ENCODE data around the gene RPL13. TPM values are rescaled to one million over a fixed set of nuclear protein-coding genes. Genes with fewer than 3 reads are reported as not detected.

RPL13 gene
- total and polyA plus RNA-seq, 10 of the 15 experiments (the other 5 are each of a cell fraction or from before 2014, with no cell fraction given) = 386 to 9,428 (median 2,486) TPM

- H3K27ac ChIP-seq (ENCODE audit: control insufficient read depth, insufficient read depth) = no peak overlapping the region
- no peak overlapping the region for H3K9ac ChIP-seq (ENCODE audit: control insufficient read depth, insufficient read depth, low read length)
- H4K20me1 ChIP-seq (ENCODE audit: control insufficient read depth, insufficient read depth) = no peaks in the 10 kb centered on the region
- no peak for FAIRE-seq
- CTCF ChIA-PET = interaction anchor here (1.5 kb wide), 1 partner anchor 47 kb away, joined by 5 read pairs; no protein-coding TSS in a partner anchor
- DNase-seq (ENCODE audit: low read depth, low spot score) = no peak
- in situ Hi-C loops (cut with MboI) (no loop called here), intact Hi-C loops (cut with micrococcal nuclease; ENCODE audit: unreplicated experiment) (no loop called here)
- H2AFZ ChIP-seq (ENCODE audit: control insufficient read depth, low read depth, low read length) = no peak overlapping the region
- no peaks in the 10 kb centered on the region for H3K9me3 ChIP-seq (replicated peaks; ENCODE audit: control insufficient read depth, insufficient read depth, low read length)
- no TSS peak for BruUV-seq (replicated peaks)
- no peak for ATAC-seq
- WGBS (ENCODE audit: insufficient coverage, insufficient replicate concordance, low lambda C conversion rate, missing lambda C conversion rate) = 98% methylated on average over 10 of the region's 12 CpGs
- RAD21 ChIA-PET (ENCODE audit: unreplicated experiment) = no interaction called here
- H3K36me3 ChIP-seq (ENCODE audit: control insufficient read depth in 2 of 2, insufficient read depth in 2 of 2, low read length in 1 of 2) = no peaks in the 10 kb centered on the region; a peak in 2 of 4 replicates
- H3K4me2 ChIP-seq (ENCODE audit: control insufficient read depth, insufficient read depth) = no peak overlapping the region
- no peaks in the 10 kb centered on the region for H3K79me2 ChIP-seq (ENCODE audit: control insufficient read depth, insufficient read depth, low read length)
- no peak overlapping the region for H3K4me3 ChIP-seq
- no peaks in the 10 kb centered on the region for H3K4me1 ChIP-seq (ENCODE audit: control insufficient read depth, insufficient read depth, low read length)
- SMC1A ChIA-PET (ENCODE audit: uncharacterized antibody, unreplicated experiment) = no interaction called here
- TF ChIP-seq SMARCA5 (IDR thresholded peaks at IDR 0.05) (no peak), ASH2L (IDR thresholded peaks at IDR 0.05; ENCODE audit: borderline replicate concordance, low read depth) (no peak), ETV6 (conservative IDR thresholded peaks at IDR 0.05 in 1 of 2, IDR thresholded peaks at IDR 0.05 in 1 of 2; ENCODE audit: borderline replicate concordance in 1 of 2, low read depth in 1 of 2) (no peak), NFYA (IDR thresholded peaks at IDR 0.05; ENCODE audit: borderline replicate concordance, low read depth, low read length) (no peak)
- TF ChIP-seq, protein P1, sequence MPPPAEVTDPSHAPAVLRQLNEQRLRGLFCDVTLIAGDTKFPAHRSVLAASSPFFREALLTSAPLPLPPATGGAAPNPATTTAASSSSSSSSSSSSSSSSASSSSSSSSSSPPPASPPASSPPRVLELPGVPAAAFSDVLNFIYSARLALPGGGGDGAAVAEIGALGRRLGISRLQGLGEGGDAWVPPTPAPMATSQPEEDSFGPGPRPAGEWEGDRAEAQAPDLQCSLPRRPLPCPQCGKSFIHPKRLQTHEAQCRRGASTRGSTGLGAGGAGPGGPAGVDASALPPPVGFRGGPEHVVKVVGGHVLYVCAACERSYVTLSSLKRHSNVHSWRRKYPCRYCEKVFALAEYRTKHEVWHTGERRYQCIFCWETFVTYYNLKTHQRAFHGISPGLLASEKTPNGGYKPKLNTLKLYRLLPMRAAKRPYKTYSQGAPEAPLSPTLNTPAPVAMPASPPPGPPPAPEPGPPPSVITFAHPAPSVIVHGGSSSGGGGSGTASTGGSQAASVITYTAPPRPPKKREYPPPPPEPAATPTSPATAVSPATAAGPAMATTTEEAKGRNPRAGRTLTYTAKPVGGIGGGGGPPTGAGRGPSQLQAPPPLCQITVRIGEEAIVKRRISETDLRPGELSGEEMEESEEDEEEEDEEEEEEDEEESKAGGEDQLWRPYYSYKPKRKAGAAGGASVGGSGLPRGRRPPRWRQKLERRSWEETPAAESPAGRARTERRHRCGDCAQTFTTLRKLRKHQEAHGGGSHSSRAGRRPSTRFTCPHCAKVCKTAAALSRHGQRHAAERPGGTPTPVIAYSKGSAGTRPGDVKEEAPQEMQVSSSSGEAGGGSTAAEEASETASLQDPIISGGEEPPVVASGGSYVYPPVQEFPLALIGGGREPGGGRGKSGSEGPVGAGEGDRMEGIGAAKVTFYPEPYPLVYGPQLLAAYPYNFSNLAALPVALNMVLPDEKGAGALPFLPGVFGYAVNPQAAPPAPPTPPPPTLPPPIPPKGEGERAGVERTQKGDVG (CRISPR knock-in tag; IDR thresholded peaks at IDR 0.05) = no peak
- TF ChIP-seq, protein P2, sequence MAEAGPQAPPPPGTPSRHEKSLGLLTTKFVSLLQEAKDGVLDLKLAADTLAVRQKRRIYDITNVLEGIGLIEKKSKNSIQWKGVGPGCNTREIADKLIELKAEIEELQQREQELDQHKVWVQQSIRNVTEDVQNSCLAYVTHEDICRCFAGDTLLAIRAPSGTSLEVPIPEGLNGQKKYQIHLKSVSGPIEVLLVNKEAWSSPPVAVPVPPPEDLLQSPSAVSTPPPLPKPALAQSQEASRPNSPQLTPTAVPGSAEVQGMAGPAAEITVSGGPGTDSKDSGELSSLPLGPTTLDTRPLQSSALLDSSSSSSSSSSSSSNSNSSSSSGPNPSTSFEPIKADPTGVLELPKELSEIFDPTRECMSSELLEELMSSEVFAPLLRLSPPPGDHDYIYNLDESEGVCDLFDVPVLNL (IDR thresholded peaks at IDR 0.05; ENCODE audit: low read depth, low read length) = no peak
- POLR2A ChIA-PET = interaction anchor here (0.6 kb wide), 1 partner anchor 186 kb away, joined by 3 read pairs; no protein-coding TSS in a partner anchor
- H3K27me3 ChIP-seq (replicated peaks in 1 of 2; ENCODE audit: control insufficient read depth in 2 of 2, insufficient read depth in 2 of 2, low read length in 1 of 2) = no peaks in the 10 kb centered on the region
Measured at GRCh38 chr16:89554343-89554742, 6.1 kb upstream of the RPL13 start.
